Measurements from ENCODE around the gene IL1A. TPM values are rescaled to one million over a fixed set of nuclear protein-coding genes. Genes with fewer than 3 reads are reported as not detected.

Gene IL1A
- total RNA-seq, 1 experiment from 2014 or later: 0.10 TPM

- Histone ChIP-seq H2AFZ (ENCODE audit: low read depth, low read length, poor library complexity, severe bottlenecking) (no peak overlapping the region), H3K79me2 (ENCODE audit: insufficient read depth, low read length) (peaks cover 33% of the 10 kb centered on the region), H3K9me2 (ENCODE audit: insufficient read depth) (no peaks in the 10 kb centered on the region), H4K20me1 (ENCODE audit: insufficient read depth) (no peaks in the 10 kb centered on the region), H3K36me3 (ENCODE audit: control insufficient read depth in 1 of 2, insufficient read depth in 2 of 2, low read length in 2 of 2) (peaks cover 22 to 39% of the 10 kb centered on the region in 2 experiments), H3K27ac (ENCODE audit: low read depth, low read length) (no peak overlapping the region), H3K4me1 (ENCODE audit: control insufficient read depth in 1 of 2, insufficient read depth in 2 of 2, low read length in 2 of 2) (no peaks in the 10 kb centered on the region), H3K4me2 (ENCODE audit: low read length) (no peak overlapping the region), H3K9me3 (ENCODE audit: control insufficient read depth in 1 of 2, insufficient read depth in 1 of 2, low read depth in 1 of 2, low read length in 2 of 2) (no peaks in the 10 kb centered on the region), H3K27me3 (ENCODE audit: insufficient read depth, low read length) (no peaks in the 10 kb centered on the region), H3K4me3 (replicated peaks in 1 of 2; ENCODE audit: low read depth in 1 of 2, low read length in 2 of 2) (no peak overlapping the region), H3K9ac (ENCODE audit: low read length) (no peak overlapping the region)
- ATAC-seq (no peak), DNase-seq (ENCODE audit: low read depth, low spot score) (no peak)
- BruUV-seq (replicated peaks): no TSS peak
- CTCF ChIA-PET: interaction anchor here (1.0 to 5.8 kb wide), 3 partner anchors 13 to 207 kb away, joined by 3 to 86 read pairs (median 3); partner anchors contain the start of gene CKAP2L
- RAD21 ChIA-PET (ENCODE audit: low non-redundant PET in 1 of 2, low total read pairs in 2 of 2, uncharacterized antibody in 2 of 2, unreplicated experiment in 2 of 2): no interaction called here
- POLR2A ChIA-PET: no interaction called here
- intact Hi-C loops (cut with micrococcal nuclease): no loop called here
- TF ChIP-seq, protein P1, sequence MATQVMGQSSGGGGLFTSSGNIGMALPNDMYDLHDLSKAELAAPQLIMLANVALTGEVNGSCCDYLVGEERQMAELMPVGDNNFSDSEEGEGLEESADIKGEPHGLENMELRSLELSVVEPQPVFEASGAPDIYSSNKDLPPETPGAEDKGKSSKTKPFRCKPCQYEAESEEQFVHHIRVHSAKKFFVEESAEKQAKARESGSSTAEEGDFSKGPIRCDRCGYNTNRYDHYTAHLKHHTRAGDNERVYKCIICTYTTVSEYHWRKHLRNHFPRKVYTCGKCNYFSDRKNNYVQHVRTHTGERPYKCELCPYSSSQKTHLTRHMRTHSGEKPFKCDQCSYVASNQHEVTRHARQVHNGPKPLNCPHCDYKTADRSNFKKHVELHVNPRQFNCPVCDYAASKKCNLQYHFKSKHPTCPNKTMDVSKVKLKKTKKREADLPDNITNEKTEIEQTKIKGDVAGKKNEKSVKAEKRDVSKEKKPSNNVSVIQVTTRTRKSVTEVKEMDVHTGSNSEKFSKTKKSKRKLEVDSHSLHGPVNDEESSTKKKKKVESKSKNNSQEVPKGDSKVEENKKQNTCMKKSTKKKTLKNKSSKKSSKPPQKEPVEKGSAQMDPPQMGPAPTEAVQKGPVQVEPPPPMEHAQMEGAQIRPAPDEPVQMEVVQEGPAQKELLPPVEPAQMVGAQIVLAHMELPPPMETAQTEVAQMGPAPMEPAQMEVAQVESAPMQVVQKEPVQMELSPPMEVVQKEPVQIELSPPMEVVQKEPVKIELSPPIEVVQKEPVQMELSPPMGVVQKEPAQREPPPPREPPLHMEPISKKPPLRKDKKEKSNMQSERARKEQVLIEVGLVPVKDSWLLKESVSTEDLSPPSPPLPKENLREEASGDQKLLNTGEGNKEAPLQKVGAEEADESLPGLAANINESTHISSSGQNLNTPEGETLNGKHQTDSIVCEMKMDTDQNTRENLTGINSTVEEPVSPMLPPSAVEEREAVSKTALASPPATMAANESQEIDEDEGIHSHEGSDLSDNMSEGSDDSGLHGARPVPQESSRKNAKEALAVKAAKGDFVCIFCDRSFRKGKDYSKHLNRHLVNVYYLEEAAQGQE (IDR thresholded peaks at IDR 0.05; ENCODE audit: low read depth): no peak
Measured at GRCh38 chr2:112751451-112752197, 32.7 kb downstream of the IL1A start.

GRCh38 chr2:112750560-112750843 lies 33.8 kb downstream of the IL1A start:
- Histone ChIP-seq H3K9me2 (ENCODE audit: insufficient read depth) (no peaks in the 10 kb centered on the region), H3K27ac (ENCODE audit: low read depth, low read length) (no peak overlapping the region), H3K4me2 (ENCODE audit: low read length) (no peak overlapping the region), H4K20me1 (ENCODE audit: insufficient read depth) (no peaks in the 10 kb centered on the region), H3K27me3 (ENCODE audit: insufficient read depth, low read length) (no peaks in the 10 kb centered on the region), H3K79me2 (ENCODE audit: insufficient read depth, low read length) (peaks cover 33% of the 10 kb centered on the region), H3K9me3 (ENCODE audit: control insufficient read depth in 1 of 2, insufficient read depth in 1 of 2, low read depth in 1 of 2, low read length in 2 of 2) (no peaks in the 10 kb centered on the region), H3K4me1 (ENCODE audit: control insufficient read depth in 1 of 2, insufficient read depth in 2 of 2, low read length in 2 of 2) (no peaks in the 10 kb centered on the region), H3K9ac (ENCODE audit: low read length) (no peak overlapping the region), H3K4me3 (replicated peaks in 1 of 2; ENCODE audit: low read depth in 1 of 2, low read length in 2 of 2) (no peak overlapping the region), H2AFZ (ENCODE audit: low read depth, low read length, poor library complexity, severe bottlenecking) (no peak overlapping the region), H3K36me3 (ENCODE audit: control insufficient read depth in 1 of 2, insufficient read depth in 2 of 2, low read length in 2 of 2) (peaks cover 25 to 30% of the 10 kb centered on the region in 2 experiments)
- ChIA-PET POLR2A (no interaction called here), RAD21 (ENCODE audit: low non-redundant PET in 1 of 2, low total read pairs in 2 of 2, uncharacterized antibody in 2 of 2, unreplicated experiment in 2 of 2) (interaction anchor here in 1 of 2 experiments (1.4 to 2.5 kb wide), 2 partner anchors 191 to 208 kb away, joined by 4 to 9 read pairs; no protein-coding TSS in a partner anchor), CTCF (interaction anchor here (1.3 to 5.8 kb wide), 4 partner anchors 9 to 191 kb away, joined by 3 to 86 read pairs (median 32); no protein-coding TSS in a partner anchor)
- BruUV-seq (replicated peaks): no TSS peak
- intact Hi-C loops (cut with micrococcal nuclease): no loop called here
- DNase-seq (ENCODE audit: low read depth, low spot score): no peak
- no peak for ATAC-seq
- TF ChIP-seq, protein P1 (IDR thresholded peaks at IDR 0.05; ENCODE audit: low read depth): no peak
- TF ChIP-seq SP1 (IDR thresholded peaks at IDR 0.05; ENCODE audit: low read depth): no peak
- no peak for TF ChIP-seq EGR1 (IDR thresholded peaks at IDR 0.05; ENCODE audit: low read depth)
- no peak for TF ChIP-seq POLR2AphosphoS5 (IDR thresholded peaks at IDR 0.05; ENCODE audit: low read depth, low read length)
- no peak for TF ChIP-seq MAX (IDR thresholded peaks at IDR 0.05)
- no peak for TF ChIP-seq JUND (IDR thresholded peaks at IDR 0.05)
- TF ChIP-seq TCF7L2 (IDR thresholded peaks at IDR 0.05; ENCODE audit: borderline replicate concordance, extremely low read depth, insufficient read depth, insufficient read length): no peak
- no peak for TF ChIP-seq CEBPB (IDR thresholded peaks at IDR 0.05; ENCODE audit: low read depth)

Measured in HCT116 (cell line).